GF-D8 (cell line): ENCODE measurements around the gene AGBL1.
"Not testable (repeated sequence)": the region's sequence is repeated elsewhere in the genome, so short reads cannot be mapped to it uniquely, and the experiment has no call there.

Experiments
- DNase-seq: peaks from one replicate; lab custom pipeline; 2025; lab: John Stamatoyannopoulos, UW

AGBL1 gene

DNA sequence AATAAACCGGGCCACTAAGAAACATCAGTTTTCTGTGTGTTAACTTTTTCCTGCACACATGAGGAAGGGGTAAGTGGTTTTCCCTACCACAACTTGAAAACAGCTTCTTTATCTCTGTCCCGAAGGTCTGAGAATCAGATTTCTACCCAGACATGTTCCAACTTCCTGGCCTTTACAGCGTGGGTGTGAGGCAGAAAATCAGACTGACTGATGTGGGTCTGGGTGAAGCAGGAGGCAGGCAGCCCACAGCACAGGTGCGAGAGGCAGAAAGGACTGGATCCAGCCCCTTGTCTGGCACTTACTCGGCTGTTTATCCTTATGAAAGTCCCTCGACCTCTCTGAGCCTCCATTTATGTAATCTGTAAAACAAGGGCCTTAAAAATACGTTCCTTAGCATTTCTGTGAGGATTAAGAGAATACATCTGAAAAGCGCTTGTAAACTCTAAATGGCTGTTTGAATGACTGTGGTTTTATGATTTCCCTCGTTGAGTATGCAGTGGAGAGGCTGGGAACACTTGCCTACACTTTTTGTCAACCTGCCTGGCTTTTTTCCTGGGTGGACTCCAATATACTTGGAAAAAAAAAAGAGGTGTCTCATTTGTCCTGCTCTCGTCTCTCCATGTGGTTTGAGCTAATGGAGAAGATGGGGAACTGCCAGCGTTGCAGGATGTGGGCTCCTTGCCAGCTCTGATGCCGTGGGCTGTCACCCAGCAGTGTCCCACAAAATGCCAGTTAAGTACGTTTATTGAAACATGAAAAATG lies 3.1 kb downstream of the AGBL1 start:
- DNase-seq: no peak

DNA sequence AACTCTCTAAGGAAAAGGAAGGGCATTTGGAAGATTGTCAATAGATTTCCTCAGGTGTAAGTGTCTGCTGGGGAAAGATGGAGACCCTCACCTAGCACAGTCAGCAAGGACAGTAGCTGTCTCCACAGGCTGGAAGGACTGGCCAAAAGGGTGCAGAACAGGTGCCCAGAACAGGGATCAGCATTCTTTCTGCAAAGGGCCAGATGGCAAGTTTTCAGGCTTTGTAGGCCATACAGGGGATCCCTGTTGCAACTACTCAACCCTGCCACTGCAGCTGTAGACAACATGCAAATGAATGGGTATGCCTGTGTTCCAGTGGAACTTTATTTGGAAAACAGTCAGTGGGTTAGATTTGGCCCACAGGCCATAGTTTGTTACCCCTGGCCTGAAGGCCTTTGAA lies 8.1 kb downstream of the AGBL1 start:
- DNase-seq: no peak

DNA sequence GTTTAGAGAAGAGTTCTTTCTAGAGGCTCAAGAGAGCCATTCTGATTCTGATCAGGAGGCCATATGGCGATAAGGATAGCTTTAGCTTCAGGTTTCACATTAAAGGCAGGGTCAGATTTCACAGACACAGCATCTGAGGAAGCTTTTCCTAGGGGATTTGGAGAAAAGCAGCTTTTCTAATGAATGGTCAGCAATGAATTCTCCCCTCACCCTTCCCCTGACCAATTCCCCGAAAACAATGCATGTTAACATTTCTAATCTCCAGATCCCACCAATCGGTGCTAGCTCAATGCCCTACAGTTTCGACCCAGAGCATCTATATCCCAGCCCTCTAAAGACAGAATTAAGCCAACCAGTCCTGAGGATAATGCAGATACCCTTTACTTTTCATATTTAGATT lies 9.8 kb downstream of the AGBL1 start:
- DNase-seq: no peak

DNA sequence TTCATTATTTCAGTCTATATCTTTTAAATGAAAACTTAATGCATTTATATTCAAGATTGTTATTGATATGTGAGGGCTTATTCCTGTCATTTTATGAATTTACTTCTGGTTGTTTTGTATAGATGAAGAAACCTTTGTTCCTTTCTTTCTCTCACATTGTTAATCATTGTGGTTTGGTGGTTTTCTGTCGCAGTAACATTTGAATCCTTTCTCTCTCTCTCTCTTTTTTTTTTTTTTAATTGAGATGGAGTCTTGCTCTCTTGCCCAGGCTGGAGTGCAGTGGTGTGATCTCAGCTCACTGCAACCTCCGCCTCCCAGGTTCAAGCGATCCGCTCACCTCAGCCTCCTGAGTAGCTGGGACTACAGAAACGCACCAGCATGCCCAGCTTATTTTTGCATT lies 22.1 kb downstream of the AGBL1 start:
- no peak for DNase-seq

DNA sequence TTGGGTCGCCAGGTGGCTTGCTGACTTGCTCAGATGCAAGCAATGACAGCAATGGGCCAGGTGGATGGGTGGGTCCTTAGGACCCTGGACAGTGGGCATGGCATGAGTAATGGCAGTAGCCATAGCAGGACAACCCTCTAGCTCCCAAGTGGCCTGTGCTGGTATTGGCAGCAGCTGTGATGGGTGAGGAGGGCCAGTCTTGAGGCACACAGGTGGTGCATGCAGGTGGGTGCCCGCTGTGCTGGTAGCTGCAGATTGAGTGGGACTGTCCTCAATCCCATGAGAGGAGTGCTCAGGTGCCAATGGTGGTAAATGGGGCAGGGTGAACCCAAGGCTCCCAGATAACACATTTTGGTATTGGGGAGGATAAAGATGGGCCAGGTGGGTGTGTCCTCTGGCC lies 24.2 kb downstream of the AGBL1 start:
- no peak for DNase-seq

DNA sequence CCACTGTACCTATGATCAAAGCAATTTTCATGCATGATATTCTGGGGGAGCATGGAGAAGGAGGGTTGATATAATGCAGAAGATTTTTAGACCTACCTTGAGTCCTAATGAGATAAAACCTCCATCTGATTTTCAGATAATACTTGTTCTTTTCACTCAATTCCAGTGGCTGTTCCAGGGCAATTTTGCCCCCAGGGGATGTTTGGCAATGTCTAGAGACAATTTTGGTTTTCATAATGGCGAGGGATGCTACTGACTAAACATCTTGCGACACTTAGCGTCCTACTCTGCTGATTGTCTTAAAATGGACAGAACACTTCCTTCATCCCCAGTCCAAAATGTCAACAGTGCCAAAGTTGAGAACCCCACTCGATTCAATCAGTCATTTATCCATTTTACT lies 26.6 kb downstream of the AGBL1 start:
- no peak for DNase-seq

DNA sequence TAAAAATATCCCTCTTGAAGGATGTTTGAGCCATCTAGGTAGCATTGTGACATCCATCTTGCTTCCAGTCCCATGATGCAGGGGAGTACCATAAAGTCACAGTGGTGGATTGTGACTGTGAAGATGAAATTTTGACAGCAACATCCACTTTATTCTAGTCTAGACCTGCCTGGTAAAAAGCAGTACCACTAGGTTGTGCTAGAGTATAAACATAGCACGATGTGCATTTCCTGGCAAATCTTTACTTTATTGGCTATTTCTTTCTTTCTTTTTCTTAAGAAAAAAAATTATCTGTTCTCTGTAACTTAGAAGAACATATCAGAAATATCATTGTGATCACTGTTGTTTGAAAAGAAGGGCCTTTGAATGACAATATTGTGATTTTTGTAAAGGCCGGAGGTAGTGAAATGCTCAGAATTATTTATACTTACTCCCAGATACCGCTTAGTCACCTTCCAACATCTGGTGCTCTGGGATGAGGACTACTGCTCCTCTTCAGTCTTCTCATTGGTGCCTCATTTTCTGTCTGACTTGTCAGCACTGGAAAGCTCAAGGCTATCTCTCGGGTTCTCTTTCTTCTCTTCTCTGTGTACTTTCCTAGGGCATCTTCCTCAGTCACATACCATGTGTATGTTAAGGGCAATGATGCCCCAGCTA lies 35.6 kb downstream of the AGBL1 start:
- DNase-seq: no peak

DNA sequence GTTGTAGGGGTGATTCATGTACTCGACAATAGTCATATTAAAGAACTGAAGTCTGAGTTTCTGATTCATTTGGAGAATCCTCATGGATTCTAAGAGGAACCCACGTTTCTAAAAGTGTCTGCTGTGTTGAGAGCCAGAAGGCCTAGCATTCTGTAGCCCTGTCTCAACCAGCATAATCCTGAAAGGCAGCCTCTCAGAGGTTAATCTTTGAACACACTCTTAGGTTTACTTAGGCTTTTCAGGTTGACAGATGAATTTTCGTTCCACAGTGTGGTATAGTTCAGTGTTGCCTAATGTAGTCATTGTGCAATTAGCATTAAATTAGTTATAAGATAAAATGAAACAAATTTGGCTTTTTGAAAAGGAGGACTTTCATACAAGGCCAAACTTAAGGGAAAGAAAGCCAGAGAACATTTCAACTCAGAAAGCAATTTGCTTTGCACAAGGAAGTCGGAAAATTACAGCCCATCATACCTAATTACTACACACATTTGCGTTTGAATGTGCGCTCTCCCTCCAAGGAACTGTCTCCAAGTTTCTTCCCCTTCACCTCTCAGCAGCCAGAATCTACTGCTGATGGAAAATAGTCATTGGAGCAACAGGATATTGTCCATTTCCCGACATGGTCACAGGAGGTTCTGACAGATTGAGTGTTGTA lies 42.0 kb downstream of the AGBL1 start:
- DNase-seq: no peak

DNA sequence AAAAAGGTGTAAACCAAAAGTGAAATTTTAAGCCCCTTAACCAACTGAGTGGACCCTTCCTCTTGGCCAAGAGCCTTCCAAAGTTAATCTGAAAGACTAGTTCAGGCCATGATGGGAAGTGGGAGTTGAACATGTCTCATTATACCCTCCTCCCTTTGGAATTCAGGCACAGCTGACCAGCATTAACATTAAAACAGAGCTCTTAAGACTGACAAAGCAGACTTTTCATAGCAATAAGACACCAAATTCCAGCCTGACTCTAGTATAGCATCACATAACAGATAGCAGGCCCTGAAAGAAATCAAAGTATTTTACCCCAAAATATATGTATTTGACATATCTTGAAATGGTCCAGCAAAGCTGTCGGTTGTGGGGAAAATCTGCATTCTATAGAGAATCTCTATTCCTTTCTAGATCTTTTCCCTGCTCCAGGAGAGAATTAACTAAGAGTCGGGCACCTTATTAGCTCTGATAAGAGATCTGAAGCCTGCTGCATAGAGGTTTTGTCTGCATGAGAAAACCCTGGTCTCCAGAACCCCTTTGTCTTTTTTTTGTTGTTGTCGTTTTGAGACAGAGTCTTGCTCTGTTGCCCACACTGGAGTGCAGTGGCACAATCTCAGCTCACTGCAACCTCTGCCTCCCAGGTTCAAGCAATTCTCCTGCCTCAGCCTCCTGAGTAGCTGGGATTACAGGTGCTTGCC lies 43.2 kb downstream of the AGBL1 start:
- DNase-seq: not testable (repeated sequence)

DNA sequence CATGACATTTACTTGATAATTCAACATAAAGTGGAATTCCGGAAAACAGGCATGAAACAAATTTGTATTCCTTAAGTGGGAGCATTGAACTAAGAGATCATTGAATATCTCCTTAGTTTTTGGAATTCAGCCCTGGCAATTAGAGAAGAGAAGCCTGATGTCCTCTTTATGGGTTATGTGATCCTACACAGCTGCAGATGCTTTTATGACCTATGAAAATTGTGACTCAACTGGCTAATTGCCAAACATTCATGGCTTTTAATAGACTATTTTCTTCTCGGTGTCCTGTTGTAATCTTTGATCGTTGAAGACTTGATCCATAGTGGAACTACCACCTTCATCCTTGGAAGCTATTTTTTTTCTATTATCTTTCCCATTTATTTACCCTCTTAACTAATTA lies 46.1 kb downstream of the AGBL1 start:
- no peak for DNase-seq

DNA sequence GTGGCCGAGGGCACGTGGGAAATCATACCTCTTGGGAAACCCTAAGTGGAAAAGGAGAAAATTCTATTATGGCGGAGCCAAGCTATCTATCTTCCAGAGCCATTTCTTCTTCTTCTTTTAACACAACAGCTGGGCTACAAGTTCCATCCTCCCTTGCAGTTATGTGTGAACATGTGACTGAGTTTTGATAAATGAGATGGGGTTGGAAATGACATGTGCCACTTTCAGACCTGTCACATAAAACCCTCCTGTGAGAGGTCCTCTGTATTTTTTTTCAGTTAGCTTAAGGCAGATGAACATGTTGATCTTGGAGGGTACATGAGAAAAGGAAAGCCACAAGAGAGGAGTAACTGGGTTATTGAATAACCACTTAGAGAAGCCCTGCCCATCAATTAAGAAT lies 47.9 kb downstream of the AGBL1 start:
- no peak for DNase-seq

DNA sequence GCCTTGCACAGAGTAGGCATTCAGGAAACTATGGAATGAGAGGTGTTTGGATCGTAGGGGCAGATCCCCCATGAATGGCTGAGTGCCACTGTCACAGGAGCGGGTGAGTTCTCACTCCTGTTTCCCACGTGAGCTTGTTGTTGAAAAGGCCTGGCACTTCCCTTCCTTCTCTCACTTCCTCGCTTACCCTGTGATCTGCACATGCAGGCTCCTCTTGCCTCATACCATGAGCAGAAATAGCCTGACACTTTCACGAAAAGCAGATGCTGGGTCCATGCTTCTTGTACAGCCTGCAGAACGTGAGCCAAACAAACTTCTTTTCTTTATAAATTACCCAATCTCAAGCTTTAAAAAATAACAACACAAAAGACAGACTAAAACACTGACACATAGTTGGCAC lies 55.4 kb downstream of the AGBL1 start:
- DNase-seq: no peak

DNA sequence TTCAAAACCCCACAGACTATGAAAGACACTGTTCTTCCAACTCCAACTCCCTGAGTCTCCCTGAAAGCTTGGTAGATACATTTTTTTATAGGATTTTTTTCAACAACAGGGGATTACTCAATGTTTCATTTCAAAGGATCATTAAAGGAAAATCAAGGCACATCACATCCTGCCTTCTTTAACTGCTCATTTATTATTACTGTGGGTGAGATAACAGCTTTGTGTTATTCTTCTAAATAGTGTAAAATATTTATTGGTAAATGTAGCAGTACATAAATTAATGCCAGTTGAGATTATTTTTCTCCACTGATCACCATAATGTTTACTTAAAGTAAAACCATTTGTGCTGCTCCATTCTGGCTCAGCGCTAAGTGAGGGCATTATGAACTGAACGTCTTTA lies 57.2 kb downstream of the AGBL1 start:
- DNase-seq: no peak

DNA sequence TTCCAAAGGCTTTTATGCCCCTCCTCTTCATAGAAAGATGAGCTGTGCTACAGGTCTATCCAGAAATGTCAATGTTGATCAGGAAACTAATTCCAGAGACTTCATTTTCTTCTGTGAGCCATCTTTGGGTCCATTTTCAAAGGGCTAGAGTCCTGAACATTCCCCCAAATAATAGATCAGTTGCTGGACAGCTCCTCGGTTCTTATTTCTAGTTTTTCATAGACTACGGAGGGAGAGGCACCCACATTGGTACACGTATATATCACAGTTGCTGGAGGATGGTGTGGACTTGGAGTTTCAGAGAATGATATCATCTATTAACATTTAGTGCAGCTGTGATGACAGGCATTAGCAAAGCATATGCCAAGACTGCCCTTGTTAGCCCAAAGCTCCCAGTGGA lies 59.1 kb downstream of the AGBL1 start:
- no peak for DNase-seq

DNA sequence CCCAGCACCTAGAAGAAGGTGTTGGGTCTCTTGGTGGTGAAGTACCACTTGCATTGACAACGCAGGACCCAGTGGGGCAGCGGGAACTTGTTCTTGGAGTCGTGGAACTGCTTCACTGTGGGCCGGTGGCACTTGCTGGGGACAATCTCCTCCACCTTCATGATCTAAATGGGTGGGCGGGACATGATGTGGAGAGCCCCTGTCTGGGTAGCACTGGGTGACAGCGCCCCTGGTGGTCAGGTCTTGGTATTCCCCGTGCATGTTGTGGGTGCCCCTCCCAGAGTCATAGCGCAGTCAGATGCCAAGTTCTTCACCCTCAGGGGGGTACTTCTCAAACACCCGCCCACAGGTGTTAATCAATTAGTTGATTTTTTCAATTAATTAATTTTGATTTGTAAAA lies 60.2 kb downstream of the AGBL1 start:
- DNase-seq: no peak

DNA sequence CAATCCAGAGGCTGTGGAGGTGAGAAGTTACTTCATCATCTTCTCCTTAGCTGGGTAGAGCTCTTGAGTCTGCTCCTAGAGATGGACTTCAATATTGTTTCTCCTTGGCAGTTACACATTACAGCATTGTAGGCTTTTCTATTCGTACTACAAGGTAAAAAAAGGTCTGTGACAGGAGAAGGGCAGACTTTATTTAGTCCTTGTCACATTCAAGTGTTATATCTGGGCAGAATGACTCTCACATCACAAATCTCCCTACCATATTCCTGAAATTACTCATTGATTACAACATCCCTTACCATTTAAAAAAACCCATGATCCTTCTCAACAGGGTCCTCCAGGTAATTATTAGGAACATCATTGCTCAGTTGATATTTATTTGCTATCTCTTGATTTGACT lies 75.0 kb downstream of the AGBL1 start:
- no peak for DNase-seq

DNA sequence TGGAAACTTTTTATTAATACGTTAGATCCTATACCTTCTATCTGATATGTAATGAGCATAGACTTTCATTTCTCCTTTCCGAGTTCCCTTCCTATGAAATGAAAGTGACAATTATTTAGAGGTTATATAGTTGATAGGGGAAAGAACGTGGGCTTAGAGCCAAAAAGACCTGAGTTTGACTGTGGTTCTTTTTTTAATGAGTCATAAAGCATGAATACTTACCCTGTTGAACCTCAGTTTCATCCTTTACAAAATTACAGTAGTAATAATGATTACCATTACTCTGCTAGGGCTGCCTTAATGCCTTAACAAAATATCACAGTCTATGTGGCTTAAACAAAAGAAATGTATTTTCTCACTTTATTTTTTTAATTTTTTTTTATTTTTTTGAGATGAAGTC lies 75.9 kb downstream of the AGBL1 start:
- no peak for DNase-seq

DNA sequence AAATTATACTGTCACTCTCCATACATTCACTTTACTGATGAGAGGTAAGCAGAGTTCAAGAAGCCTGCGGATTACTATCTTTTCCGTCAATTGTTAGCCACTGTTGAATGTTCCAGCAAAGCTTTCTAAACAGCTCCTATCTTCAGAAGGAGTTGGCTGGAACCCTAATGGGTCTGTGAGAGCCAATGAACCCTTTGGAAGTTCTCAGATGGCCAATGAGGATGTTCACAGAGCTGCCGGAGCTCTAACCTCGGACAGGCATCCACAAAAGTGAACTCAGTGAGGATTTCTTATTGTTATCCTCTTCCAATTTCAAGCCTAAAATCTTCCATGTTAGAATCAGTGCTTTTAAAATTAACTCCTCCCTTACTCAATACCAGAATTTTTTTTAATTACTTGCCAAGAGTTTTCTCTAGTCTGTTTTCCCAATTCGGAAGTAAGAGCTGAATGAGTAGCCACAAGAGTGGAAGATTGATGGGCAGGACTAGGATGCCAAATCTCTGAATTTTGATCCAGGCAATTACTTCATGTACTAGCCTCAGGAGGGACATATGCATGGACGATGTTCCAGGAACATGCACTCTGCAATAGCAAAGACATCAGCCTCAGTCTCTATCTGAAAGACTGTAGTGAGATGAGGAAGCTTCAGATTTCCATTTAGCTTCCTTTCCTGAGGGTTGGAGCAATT lies 78.1 kb downstream of the AGBL1 start:
- no peak for DNase-seq

DNA sequence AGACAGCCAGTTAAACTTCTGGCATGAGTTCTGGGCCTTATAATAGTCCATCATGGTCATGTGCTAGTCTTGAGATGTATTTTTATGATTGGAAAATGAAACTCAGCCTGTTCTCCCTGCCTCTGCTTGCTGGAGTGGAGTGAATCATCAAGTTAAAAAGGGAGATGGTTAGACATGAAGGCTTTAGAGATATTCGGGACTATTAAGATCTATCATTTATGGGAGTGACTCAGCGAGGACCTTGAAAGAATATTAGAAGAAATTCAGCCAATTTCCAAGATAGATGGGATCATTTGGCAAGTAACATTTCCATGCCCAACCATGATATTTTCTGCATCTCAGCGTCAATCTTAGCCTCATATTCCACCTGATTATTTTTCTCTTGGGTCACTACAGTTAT lies 79.8 kb downstream of the AGBL1 start:
- DNase-seq: no peak

DNA sequence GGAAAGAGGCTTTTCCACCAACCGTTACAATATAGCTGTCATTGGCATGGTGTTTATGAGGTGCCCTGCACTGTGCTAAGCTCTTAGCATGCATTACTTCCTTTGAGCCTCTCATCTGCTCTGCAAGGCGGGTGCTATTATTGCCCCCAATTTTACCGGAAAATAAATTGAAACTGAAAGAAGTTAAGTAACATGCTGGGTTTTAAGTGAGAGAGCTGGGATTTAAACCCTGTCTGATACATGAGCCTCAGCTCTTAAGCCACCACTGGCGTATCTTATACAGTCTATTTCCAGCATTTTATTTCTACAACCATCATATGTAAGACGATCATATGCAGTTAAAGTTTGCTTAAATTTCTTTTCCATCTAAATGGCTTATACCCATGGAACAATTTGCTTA lies 81.6 kb downstream of the AGBL1 start:
- no peak for DNase-seq

DNA sequence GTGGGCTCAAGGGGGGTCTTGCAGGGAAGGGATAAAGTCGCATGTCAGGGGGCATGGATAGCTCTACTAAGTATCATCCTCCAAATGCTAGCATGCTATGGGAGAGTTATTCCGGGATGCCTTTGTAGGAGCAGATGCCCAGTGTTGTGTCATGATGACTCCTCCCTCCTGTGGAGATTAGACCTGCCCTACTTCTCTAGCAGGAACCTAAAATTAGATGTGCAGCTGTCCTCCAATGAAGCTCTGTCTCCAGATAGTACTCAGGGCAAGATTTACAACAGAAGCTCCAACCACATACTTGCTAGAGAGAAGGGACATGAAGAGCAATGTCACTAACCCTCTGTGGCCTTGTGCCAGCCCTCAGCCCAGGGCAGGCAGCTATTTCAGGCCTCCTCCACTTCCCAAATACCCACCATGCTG lies 82.5 kb downstream of the AGBL1 start:
- DNase-seq: no peak

DNA sequence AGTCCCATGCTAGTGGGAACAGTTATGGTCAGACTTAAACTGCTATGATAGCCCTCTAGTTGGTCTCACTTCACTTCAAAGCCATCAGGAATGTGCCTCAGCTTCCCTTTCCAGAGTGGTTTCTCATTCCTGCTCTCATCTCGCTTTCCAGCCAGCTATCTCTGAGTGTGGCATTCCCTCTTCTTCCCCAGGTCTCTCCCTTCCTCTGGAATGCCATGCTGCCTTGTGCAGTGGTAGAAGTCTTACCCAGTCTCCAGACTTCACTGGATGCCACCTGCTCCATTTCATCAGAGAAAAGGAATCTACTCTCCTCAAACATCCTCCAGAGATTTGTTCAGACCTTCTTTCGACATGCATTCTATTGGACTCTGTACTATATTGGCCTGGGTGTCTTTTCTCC lies 83.0 kb downstream of the AGBL1 start:
- no peak for DNase-seq
